ENCODE measurements around the gene GXYLT2.

The GXYLT2 gene

GRCh38 chr3:72887705-72888545, at the start of gene GXYLT2:
Gene GXYLT2, plus strand, starts transcription at chr3:72888046. Its CDS starts 188 bp downstream, at chr3:72888234.
- peak; percentile 67 for DNase-seq (ENCODE audit: low read depth)

- no peak for DNase-seq (ENCODE audit: low read depth)
These were observed 48.8 kb upstream of the GXYLT2 start for GRCh38 chr3:72839057-72839456.

- DNase-seq (ENCODE audit: low read depth): no peak
These were observed 43.3 kb upstream of the GXYLT2 start for GRCh38 chr3:72844436-72844993.

GRCh38 chr3:72846166-72846565, 41.7 kb upstream of the GXYLT2 start:
- DNase-seq (ENCODE audit: low read depth): no peak

GRCh38 chr3:72847282-72847681, 40.6 kb upstream of the GXYLT2 start:
- no peak for DNase-seq (ENCODE audit: low read depth)

GRCh38 chr3:72847751-72848702, 39.8 kb upstream of the GXYLT2 start, which contains the start of gene SHQ1:
Gene SHQ1, minus strand, starts transcription at chr3:72848445. Its CDS starts 105 bp downstream, at chr3:72848340.
- peak; percentile 92 for DNase-seq (ENCODE audit: low read depth)

GRCh38 chr3:72848703-72849081, 39.2 kb upstream of the GXYLT2 start:
- no peak for DNase-seq (ENCODE audit: low read depth)

GRCh38 chr3:72855001-72855400, 32.8 kb upstream of the GXYLT2 start:
- DNase-seq (ENCODE audit: low read depth): no peak

- DNase-seq (ENCODE audit: low read depth): no peak
These were observed 27.8 kb upstream of the GXYLT2 start for GRCh38 chr3:72860053-72860452.

- DNase-seq (ENCODE audit: low read depth): no peak
These were observed 27.0 kb upstream of the GXYLT2 start for GRCh38 chr3:72860846-72861245.

GRCh38 chr3:72862314-72863090, 25.3 kb upstream of the GXYLT2 start:
- DNase-seq (ENCODE audit: low read depth): no peak

- peak; percentile 87 for DNase-seq (ENCODE audit: low read depth)
These were observed 15.7 kb upstream of the GXYLT2 start for GRCh38 chr3:72872183-72872582.

- DNase-seq (ENCODE audit: low read depth): no peak
These were observed 522 bp upstream of the GXYLT2 start for GRCh38 chr3:72887343-72887704.

GRCh38 chr3:72888546-72889309, 882 bp downstream of the GXYLT2 start:
- DNase-seq (ENCODE audit: low read depth): peak; percentile 13

- DNase-seq (ENCODE audit: low read depth): no peak
These were observed 1.7 kb downstream of the GXYLT2 start for GRCh38 chr3:72889310-72890165.

GRCh38 chr3:72890166-72890925, 2.5 kb downstream of the GXYLT2 start:
- DNase-seq (ENCODE audit: low read depth): no peak

GRCh38 chr3:72891053-72891855, 3.4 kb downstream of the GXYLT2 start:
- peak; percentile 91 for DNase-seq (ENCODE audit: low read depth)

GRCh38 chr3:72892081-72892775, 4.4 kb downstream of the GXYLT2 start:
- DNase-seq (ENCODE audit: low read depth): peak; percentile 93
